Muscle layer of colon (tissue), 2 donors: ENCODE measurements around the gene SPDYE16.
"Not testable (repeated sequence)": the region's sequence is repeated elsewhere in the genome, so short reads cannot be mapped to it uniquely, and the experiment has no call there.

ENCODE experiments used
- H3K27ac ChIP-seq: one replicate; pipeline ENCODE4 v1.7.0; 2013; ENCODE audit warnings: low read depth, mild to moderate bottlenecking, low read length, moderate library complexity
- H3K27me3 ChIP-seq, 2 donors: one replicate each; pipeline ENCODE4 v1.7.0; 2013; ENCODE audit warnings: low read length in 2 of 2, mild to moderate bottlenecking in 2 of 2; ENCODE audit not compliant: insufficient read depth in 2 of 2, control insufficient read depth in 1 of 2
- H3K36me3 ChIP-seq: one replicate; pipeline ENCODE4 v1.7.0; 2013; ENCODE audit warnings: mild to moderate bottlenecking, low read length; ENCODE audit not compliant: insufficient read depth
- H3K4me1 ChIP-seq: one replicate; pipeline ENCODE4 v1.7.0; 2013; ENCODE audit warnings: mild to moderate bottlenecking, low read length; ENCODE audit not compliant: insufficient read depth
- H3K4me3 ChIP-seq, 2 donors: one replicate each; pipeline ENCODE4 v1.7.0; 2013; ENCODE audit warnings: low read length in 2 of 2, low read depth in 1 of 2, mild to moderate bottlenecking in 1 of 2, moderate library complexity in 1 of 2
- H3K9ac ChIP-seq: one replicate; pipeline ENCODE4 v1.7.0; 2013; ENCODE audit warnings: low read length
- H3K9me3 ChIP-seq: one replicate; pipeline ENCODE4 v1.7.0; 2013; ENCODE audit warnings: mild to moderate bottlenecking, low read length
- donor health status: abdominal sarcoma.
- donor health status: Adenocarcinoma of cecum.

SPDYE16 gene, protein sequence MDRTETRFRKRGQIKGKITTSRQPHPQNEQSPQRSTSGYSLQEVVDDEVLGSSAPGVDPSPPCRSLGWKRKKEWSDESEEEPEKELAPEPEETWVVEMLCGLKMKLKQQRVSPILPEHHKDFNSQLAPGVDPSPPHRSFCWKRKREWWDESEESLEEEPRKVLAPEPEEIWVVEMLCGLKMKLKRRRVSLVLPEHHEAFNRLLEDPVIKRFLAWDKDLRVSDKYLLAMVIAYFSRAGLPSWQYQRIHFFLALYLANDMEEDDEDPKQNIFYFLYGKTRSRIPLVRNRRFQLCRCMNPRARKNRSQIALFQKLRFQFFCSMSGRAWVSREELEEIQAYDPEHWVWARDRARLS

DNA sequence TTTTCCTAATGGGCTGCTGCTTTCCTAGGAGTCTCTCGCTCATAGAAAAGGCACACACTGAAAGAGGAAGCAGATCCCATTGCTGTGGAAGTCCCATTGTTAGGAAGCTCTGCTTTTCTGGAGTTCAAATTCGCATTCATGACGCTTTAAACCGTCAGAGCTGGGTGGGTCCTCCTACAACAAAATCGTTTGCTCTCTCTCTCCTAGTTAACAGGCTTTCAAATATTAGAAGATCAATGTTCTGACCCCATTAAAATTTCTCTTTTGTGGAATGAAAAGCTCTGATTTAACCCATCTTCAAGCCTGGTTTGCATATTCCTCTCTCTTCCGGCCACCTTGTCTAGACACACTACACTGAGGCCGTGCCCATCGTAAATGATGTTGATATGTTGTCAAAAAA lies at the start of gene SPDYE16:
Gene SPDYE16 (minus strand): TSS at position 101 of the 400 bp plus-strand sequence. CDS start 1,838 bp downstream, outside the sequence.
- H3K36me3 ChIP-seq, H3K9me3 ChIP-seq, H3K4me3 ChIP-seq, H3K27ac ChIP-seq, H3K27me3 ChIP-seq, H3K9ac ChIP-seq, H3K4me1 ChIP-seq: not testable (repeated sequence)

DNA sequence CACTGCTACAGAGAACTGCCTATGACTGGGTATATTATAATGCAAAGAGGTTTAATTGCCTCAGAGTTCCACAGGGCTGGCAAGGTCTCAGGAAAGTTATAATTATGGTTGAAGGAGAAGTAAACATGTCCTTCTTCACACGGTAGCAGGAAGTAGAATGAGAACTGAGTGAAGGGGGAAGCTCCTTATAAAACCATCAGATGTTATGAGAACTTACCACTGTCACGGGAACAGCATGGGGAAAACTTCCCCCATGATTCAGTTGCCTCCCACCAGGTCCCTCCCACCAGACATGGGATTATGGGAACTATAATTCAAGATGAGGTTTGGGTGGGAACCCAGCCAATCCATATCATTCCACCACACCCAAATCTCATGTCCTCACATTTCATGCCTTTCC lies 49.6 kb upstream of the SPDYE16 start:
- H3K27me3 ChIP-seq, H3K4me1 ChIP-seq, H3K36me3 ChIP-seq, H3K27ac ChIP-seq, H3K9ac ChIP-seq, H3K9me3 ChIP-seq, H3K4me3 ChIP-seq: not testable (repeated sequence)

DNA sequence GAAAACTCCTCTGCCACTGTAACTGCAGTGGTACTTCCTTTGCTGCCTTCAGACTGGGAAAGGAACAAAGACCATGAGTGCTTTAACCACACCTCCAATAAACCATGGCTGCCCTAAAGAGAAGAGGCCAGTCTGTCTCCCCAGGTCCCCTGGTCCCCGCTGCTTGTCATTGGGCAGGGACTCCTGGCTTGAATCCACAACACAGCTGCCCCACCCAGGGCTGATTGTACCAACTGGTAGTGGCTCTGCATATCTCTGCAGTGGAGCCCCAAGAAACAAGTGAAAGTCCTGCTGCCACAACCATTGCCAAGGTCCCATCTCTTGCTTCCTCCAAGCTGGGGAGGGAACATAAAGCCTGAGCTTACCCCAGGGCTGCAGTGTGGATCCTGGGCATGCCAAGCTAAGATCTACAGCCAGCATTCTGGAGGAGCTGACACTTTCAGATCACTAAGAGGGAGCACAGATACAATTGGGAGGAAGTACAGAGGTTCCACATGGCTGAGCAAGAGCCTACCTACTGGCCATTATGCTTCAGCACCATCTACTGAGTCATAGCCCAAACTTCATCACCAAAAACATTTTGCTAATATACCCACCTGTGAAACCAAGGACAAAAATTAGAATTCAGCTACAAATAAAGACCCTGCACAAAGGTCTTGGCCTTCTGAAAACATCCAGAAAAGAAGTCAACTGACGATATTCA lies 48.7 kb upstream of the SPDYE16 start:
- not testable (repeated sequence) for H3K9me3 ChIP-seq, H3K27me3 ChIP-seq, H3K4me1 ChIP-seq, H3K36me3 ChIP-seq, H3K9ac ChIP-seq, H3K4me3 ChIP-seq, H3K27ac ChIP-seq

DNA sequence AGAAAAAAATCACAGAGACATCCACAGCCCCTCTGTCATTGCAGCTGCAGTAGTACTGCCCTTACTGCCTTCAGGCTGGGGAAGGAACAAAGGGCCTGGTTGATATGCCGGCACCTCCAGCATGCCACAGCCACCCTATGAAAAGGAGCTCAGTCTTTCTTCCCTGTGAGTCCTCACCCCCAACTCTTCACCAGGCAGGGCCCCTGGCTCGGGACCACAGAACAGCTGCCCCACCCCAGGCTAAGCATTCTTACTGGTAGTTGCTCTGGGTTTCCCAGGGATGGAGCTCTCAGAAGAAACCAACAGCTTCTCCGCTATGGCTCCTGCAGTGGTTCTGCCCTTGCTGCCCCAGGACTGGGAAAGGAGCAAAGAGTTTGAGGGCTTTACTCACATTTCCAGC lies 47.9 kb upstream of the SPDYE16 start:
- not testable (repeated sequence) for H3K9ac ChIP-seq, H3K36me3 ChIP-seq, H3K27me3 ChIP-seq, H3K9me3 ChIP-seq, H3K4me3 ChIP-seq, H3K27ac ChIP-seq, H3K4me1 ChIP-seq

DNA sequence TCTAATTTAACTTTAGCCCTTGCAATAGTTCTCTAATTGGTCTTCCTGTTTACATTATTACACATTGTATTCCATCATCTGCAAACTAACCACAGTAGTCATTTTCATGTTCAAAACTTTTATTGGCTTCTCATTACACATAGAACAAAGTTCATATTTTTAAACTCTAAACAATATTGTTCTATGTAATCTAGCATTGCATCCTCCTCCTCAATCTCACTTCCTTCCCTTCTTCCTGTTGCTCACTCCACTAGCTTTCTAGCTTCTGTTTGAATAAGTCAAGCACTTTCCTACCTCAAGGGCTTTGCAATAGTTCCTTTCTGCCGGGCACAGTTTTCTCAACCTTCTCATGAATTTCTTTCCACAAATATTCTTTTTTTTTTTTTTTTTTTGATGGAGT lies 45.5 kb upstream of the SPDYE16 start:
- H3K27me3 ChIP-seq, H3K9ac ChIP-seq, H3K36me3 ChIP-seq, H3K4me3 ChIP-seq, H3K4me1 ChIP-seq, H3K27ac ChIP-seq, H3K9me3 ChIP-seq: not testable (repeated sequence)

DNA sequence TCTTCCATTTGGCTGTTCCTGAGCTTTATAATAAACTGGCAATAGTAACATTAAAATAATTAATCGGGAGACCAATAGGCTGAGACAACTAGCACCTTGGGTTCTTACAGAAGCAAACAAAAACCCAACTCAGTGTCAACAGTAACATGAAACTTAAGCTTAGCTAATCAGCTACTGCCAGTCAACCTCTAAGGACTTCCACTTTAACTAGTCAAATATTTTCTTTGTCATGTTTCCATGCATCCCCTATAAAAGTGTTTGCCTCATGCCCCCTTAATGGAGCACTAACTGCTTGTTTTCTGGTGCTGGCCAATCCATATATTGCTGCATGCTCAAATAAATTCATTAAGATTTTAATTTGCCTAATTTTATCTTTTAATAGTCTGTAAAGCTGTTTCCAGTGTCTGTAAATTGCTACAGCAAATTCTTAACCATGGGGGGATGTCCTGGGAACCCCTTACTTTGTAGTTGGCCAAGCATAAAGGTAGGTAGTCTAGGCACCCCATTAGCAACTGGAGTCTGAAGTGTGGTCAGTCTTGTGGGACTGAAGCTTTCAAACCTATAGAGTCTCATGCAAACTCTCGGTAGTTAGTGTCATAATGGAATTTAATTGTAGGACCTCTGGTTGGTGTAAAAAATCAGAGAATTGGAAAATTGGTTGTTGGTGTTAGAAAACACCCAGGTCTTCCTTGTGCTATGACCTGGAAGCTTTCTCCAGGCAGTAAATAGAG lies 43.7 kb upstream of the SPDYE16 start:
- not testable (repeated sequence) for H3K36me3 ChIP-seq, H3K27ac ChIP-seq, H3K4me3 ChIP-seq, H3K9ac ChIP-seq, H3K27me3 ChIP-seq, H3K9me3 ChIP-seq
- H3K4me1 ChIP-seq, result peaks cover 19% of the 10 kb centered on the region

DNA sequence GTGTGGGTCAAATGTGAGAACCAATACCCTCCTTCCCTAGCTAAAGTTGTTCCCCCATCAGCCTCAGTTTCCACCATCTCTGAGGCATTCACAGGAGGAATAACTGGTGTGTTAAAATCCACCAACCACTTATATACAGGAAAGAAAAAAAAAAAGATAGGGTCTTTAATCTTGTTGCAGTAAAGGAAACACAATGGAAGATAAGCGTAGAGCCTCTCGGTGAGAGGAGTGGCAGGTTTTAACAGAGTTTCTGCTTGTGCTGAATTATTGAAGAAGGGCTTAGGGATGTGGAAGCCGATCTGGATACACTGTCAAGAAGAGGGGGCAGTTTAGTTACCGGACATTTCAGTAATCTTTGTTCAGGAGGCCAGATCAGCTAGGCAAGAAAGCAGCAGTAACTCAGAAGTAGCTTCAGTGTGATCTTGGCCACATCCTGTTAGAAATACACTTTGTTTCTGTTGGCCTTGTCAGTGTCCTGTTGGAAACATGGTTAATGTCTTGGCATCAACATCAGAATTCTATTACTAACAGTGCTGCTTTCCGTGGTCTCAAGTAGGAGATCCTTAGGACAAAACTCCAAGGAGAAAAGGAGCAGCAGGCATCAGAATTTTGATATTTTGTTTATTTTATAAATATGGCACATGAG lies 40.7 kb upstream of the SPDYE16 start:
- H3K9ac ChIP-seq, result not testable (repeated sequence)
- peaks cover 19% of the 10 kb centered on the region for H3K4me1 ChIP-seq

DNA sequence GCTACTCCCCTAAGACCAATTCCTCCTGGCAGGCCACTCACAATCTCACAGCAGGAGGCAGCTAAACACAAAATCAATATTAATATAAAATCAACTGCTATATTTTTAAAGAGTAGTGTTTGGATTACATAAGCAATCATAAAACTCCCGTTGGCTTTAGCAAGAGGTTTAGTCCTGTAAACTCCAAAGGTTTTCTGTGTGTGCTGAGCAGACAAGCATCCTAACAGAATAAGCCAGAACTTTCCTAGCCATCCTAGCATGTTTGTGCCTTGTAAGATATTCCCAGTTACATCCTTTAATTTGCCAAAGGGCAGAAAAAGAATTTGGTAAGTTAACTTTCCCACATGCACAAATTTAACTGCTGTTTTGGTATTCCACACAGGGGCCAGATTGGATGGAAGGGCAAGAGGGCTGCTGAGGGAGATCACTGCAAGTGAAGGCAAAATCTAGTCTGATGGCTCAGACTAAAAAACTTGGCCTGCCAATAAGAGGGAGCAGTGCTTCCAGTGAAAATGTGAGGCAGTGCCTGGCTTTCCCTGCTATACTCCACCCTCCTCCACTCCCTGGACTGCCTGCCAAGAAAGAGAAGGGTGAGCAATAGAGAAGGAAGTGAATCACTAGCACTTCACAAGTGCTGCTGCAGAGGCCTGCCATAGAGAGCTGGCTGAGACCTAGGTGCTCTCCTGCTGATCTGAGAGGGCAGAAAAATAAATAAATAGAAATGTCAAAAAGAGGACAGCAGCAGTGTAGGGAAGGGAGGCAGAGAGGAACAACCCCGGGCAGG lies 39.9 kb upstream of the SPDYE16 start:
- not testable (repeated sequence) for H3K27ac ChIP-seq, H3K4me3 ChIP-seq, H3K27me3 ChIP-seq, H3K36me3 ChIP-seq, H3K9ac ChIP-seq, H3K9me3 ChIP-seq
- peaks cover 19% of the 10 kb centered on the region for H3K4me1 ChIP-seq

More for the DNA sequence above, 40.7 kb upstream of the SPDYE16 start:
- H3K4me3 ChIP-seq, H3K27me3 ChIP-seq, H3K36me3 ChIP-seq, H3K9me3 ChIP-seq: not testable (repeated sequence)
- peak overlapping the region; percentile 63 for H3K27ac ChIP-seq

DNA sequence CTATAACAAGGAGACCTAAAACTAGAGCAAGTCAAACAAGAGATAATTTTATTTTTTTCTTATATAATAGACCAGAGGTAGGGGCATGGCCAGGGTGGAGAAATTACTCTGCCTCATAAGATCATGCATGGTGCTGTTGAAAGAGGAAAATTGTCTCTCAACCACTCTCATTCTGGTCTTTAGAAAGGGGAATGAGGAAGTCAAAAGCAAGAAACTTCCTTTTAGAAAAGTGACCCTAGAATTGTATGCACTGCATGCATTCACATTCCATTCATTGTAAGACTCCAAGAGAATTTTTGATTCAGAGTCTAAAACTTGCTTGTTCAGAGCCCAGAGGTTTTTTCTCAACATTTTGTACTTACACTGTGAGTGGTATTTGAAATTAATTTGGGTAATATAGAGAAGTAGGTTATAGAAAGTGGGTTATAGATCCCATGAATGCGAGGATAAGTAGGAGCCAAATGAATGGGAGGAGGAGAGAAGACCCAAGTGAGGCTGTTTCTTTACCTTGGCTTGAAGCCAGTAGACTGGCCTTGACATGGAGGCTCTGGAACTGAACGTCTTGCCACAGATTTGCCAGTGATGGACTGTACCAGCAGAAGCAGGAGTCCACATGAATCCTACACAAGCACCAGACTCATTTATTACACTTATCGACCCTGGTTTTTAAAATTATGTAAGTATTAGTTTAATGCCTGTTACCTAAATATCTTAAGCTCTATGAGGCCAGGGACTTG lies 33.0 kb upstream of the SPDYE16 start:
- not testable (repeated sequence) for H3K27ac ChIP-seq, H3K9ac ChIP-seq, H3K36me3 ChIP-seq, H3K4me3 ChIP-seq, H3K4me1 ChIP-seq, H3K9me3 ChIP-seq, H3K27me3 ChIP-seq

DNA sequence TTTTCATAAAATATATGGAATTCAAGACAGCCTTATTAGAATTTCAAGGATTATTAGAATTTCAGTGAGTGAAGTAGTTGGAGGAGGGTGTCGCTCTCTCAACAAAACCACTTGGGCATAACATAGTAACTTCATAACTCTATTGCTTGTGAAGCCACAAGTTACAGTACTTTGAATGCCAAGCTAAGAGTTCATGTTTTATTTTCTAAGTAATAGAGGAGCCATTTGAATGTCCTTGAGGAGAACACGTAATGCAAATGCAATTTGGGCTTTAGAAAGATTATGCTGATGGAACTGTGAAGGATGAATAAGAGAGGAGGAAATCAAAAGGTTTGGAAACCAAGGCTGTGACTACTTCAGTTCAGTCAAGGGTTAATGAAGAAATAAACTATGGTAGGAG lies 32.3 kb upstream of the SPDYE16 start:
- H3K27ac ChIP-seq, result not testable (repeated sequence)

More for the DNA sequence above, 32.3 kb upstream of the SPDYE16 start:
- not testable (repeated sequence) for H3K36me3 ChIP-seq, H3K9me3 ChIP-seq, H3K27me3 ChIP-seq, H3K4me1 ChIP-seq, H3K9ac ChIP-seq, H3K4me3 ChIP-seq
